Measurements from ENCODE around the gene DNASE2B. TPM values are rescaled to one million over a fixed set of nuclear protein-coding genes. Genes with fewer than 3 reads are reported as not detected.

DNASE2B gene
- total RNA-seq, 1 experiment from 2014 or later, result not detected

DNA sequence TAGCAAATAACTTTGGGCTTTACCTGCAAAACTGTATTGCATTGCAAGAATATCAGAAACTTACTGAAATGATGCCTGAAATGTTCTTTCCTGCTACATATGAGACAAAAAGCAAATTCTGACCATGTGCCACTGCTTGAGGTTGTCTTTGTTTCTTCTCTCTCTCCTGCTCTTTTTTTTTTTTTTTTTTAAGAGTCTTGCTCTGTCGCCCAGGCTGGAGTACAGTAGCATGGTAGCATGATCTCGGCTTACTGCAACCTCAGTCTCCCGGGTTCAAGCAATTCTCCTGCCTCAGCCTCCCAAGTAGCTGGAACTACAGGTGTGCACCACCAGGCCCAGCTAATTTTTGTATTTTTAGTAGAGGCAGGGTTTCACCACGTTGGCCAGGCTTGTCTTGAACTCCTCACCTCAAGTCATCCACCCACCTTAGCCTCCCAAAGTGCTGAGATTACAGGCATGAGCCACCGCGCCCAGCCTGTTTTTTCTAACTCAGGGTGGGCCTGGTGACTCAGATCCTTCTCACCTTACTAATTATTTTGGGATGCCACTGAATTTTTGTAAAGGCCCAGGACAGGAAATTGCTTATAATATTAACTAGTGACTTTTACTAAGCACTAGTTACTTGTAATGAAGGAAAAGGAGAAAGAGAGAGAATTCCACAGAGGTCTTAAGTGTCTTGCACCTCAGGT is 35.9 kb downstream of the DNASE2B start:
- Histone ChIP-seq H3K9me2 (replicated peaks; ENCODE audit: low read length) (no peaks in the 10 kb centered on the region), H3F3A (ENCODE audit: low read length, unreplicated experiment) (no peaks in the 10 kb centered on the region), H3K4me2 (ENCODE audit: low read length) (peak overlapping the region; percentile 22; the same call in 1 of the 2 replicates), H3K79me2 (ENCODE audit: low read length) (no peaks in the 10 kb centered on the region), H3K9me3 (ENCODE audit: low read length) (no peaks in the 10 kb centered on the region), H3K9ac (ENCODE audit: low read length) (peak overlapping the region; percentile 60), H3K27me3 (ENCODE audit: low read length) (no peaks in the 10 kb centered on the region), H3K27ac (ENCODE audit: low read length) (peak overlapping the region; percentile 21; the same call in 1 of the 2 replicates), H2AFZ (ENCODE audit: low read length) (0 out of 2 replicates have a peak overlapping the region, but pooled peaks have one; percentile 20), H3K36me3 (ENCODE audit: low read depth, low read length) (no peaks in the 10 kb centered on the region), H3K4me1 (ENCODE audit: insufficient read depth, low read length) (peaks cover 22% of the 10 kb centered on the region), H3K4me3 (ENCODE audit: low read length) (no peak overlapping the region), H4K20me1 (ENCODE audit: low read length) (no peaks in the 10 kb centered on the region)
- CTCF ChIA-PET, result interaction anchor here (0.6 to 1.2 kb wide), 4 partner anchors 131 to 293 kb away, joined by 3 to 10 read pairs (median 4); no protein-coding TSS in a partner anchor
- intact Hi-C loops (cut with micrococcal nuclease), result loop anchor here (2.0 to 10.0 kb wide), 3 partner anchors 162 to 529 kb away; no protein-coding TSS in a partner anchor
- BruUV-seq (replicated peaks), result no TSS peak
- DNase-seq (peak; percentile 25), ATAC-seq (peak; percentile 45)
- TF ChIP-seq EZH2 (IDR thresholded peaks at IDR 0.05; ENCODE audit: low read length, unreplicated experiment), result no peak
- no peak for TF ChIP-seq EZH2phosphoT487 (IDR thresholded peaks at IDR 0.05; ENCODE audit: borderline replicate concordance, low read length)
- POLR2A ChIA-PET (ENCODE audit: unreplicated experiment), result interaction anchor here (0.6 kb wide), 2 partner anchors 27 to 40 kb away, joined by 3 to 4 read pairs; no protein-coding TSS in a partner anchor

GRCh38 chr1:84434801-84435549 is 36.7 kb downstream of the DNASE2B start:
- no peak overlapping the region for H3K27ac ChIP-seq (ENCODE audit: low read length)
- H3F3A ChIP-seq (ENCODE audit: low read length, unreplicated experiment), result no peaks in the 10 kb centered on the region
- no TSS peak for BruUV-seq (replicated peaks)
- ChIA-PET CTCF (interaction anchor here (0.7 kb wide), 1 partner anchor 142 kb away, joined by 10 read pairs; no protein-coding TSS in a partner anchor), POLR2A (ENCODE audit: unreplicated experiment) (interaction anchor here (0.6 kb wide), 1 partner anchor 27 kb away, joined by 3 read pairs; no protein-coding TSS in a partner anchor)
- no peaks in the 10 kb centered on the region for H3K9me2 ChIP-seq (replicated peaks; ENCODE audit: low read length)
- H3K4me1 ChIP-seq (ENCODE audit: insufficient read depth, low read length), result peaks cover 22% of the 10 kb centered on the region
- no peaks in the 10 kb centered on the region for H3K79me2 ChIP-seq (ENCODE audit: low read length)
- no peak overlapping the region for H3K9ac ChIP-seq (ENCODE audit: low read length)
- H3K36me3 ChIP-seq (ENCODE audit: low read depth, low read length), result no peaks in the 10 kb centered on the region
- intact Hi-C loops (cut with micrococcal nuclease), result loop anchor here (2.0 to 10.0 kb wide), 3 partner anchors 163 to 530 kb away; no protein-coding TSS in a partner anchor
- H2AFZ ChIP-seq (ENCODE audit: low read length), result 0 out of 2 replicates have a peak overlapping the region, but pooled peaks have one; percentile 22
- no peaks in the 10 kb centered on the region for H3K27me3 ChIP-seq (ENCODE audit: low read length)
- no peak for ATAC-seq
- H3K4me3 ChIP-seq (ENCODE audit: low read length), result no peak overlapping the region
- TF ChIP-seq, protein P1, sequence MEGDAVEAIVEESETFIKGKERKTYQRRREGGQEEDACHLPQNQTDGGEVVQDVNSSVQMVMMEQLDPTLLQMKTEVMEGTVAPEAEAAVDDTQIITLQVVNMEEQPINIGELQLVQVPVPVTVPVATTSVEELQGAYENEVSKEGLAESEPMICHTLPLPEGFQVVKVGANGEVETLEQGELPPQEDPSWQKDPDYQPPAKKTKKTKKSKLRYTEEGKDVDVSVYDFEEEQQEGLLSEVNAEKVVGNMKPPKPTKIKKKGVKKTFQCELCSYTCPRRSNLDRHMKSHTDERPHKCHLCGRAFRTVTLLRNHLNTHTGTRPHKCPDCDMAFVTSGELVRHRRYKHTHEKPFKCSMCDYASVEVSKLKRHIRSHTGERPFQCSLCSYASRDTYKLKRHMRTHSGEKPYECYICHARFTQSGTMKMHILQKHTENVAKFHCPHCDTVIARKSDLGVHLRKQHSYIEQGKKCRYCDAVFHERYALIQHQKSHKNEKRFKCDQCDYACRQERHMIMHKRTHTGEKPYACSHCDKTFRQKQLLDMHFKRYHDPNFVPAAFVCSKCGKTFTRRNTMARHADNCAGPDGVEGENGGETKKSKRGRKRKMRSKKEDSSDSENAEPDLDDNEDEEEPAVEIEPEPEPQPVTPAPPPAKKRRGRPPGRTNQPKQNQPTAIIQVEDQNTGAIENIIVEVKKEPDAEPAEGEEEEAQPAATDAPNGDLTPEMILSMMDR (conservative IDR thresholded peaks at IDR 0.05; ENCODE audit: low read depth, low read length), result no peak
- no peak for TF ChIP-seq EZH2phosphoT487 (IDR thresholded peaks at IDR 0.05; ENCODE audit: borderline replicate concordance, low read length)
- H4K20me1 ChIP-seq (ENCODE audit: low read length), result no peaks in the 10 kb centered on the region
- no peaks in the 10 kb centered on the region for H3K9me3 ChIP-seq (ENCODE audit: low read length)
- no peak overlapping the region for H3K4me2 ChIP-seq (ENCODE audit: low read length)
- DNase-seq, result no peak

DNA sequence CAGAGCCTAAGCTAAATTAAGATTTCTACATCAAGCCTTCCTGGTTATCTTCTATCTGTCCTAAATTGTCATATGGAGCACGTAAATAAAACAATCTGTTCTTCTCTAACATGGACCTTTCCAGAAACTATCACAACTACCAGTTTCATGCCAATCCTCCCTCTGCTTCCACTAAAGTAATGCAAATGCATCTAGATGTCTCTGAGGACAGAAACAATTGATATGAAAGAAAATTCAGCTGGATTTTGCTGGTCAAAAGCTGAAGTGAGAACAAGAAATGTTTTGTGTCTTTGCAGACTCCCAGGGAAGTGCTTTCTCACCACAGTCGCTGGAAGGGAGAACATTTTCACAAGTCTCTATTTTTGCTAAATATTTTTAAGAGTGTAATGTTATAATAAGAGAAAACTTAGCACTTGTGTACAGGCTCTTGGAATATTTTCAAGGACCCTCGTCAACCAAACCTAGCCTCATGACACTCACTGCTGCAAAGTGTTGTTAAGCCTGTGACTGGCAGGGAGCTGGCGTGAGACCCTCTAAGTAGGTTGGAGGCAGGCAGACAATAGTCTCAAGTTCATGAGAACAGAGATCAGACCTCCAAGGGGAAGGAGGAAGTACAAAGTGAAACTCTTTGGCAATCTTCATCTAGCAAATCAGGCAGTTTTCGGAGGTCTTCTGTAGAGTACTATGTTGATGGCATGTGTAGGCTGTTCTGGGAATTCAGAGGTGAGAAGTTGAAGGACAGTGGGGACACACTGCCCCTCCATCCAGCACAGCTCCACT is 38.8 kb downstream of the DNASE2B start:
- ChIA-PET CTCF (interaction anchor here (0.6 kb wide), 1 partner anchor 18 kb away, joined by 3 read pairs; no protein-coding TSS in a partner anchor), POLR2A (ENCODE audit: unreplicated experiment) (no interaction called here)
- Histone ChIP-seq H3K9me3 (ENCODE audit: low read length) (no peaks in the 10 kb centered on the region), H3K4me1 (ENCODE audit: insufficient read depth, low read length) (peaks cover 22% of the 10 kb centered on the region), H3K9me2 (replicated peaks; ENCODE audit: low read length) (no peaks in the 10 kb centered on the region), H2AFZ (ENCODE audit: low read length) (no peak overlapping the region), H3K4me2 (ENCODE audit: low read length) (no peak overlapping the region), H4K20me1 (ENCODE audit: low read length) (no peaks in the 10 kb centered on the region), H3K79me2 (ENCODE audit: low read length) (no peaks in the 10 kb centered on the region), H3F3A (ENCODE audit: low read length, unreplicated experiment) (no peaks in the 10 kb centered on the region), H3K4me3 (ENCODE audit: low read length) (no peak overlapping the region), H3K9ac (ENCODE audit: low read length) (no peak overlapping the region), H3K27ac (ENCODE audit: low read length) (no peak overlapping the region), H3K36me3 (ENCODE audit: low read depth, low read length) (no peaks in the 10 kb centered on the region), H3K27me3 (ENCODE audit: low read length) (no peaks in the 10 kb centered on the region)
- BruUV-seq (replicated peaks), result no TSS peak
- ATAC-seq (no peak), DNase-seq (no peak)
- TF ChIP-seq EZH2phosphoT487 (IDR thresholded peaks at IDR 0.05; ENCODE audit: borderline replicate concordance, low read length), result no peak
- no peak for TF ChIP-seq EZH2 (IDR thresholded peaks at IDR 0.05; ENCODE audit: low read length, unreplicated experiment)
- TF ChIP-seq, protein P1 (conservative IDR thresholded peaks at IDR 0.05; ENCODE audit: low read depth, low read length), result no peak
- intact Hi-C loops (cut with micrococcal nuclease), result loop anchor here (10.0 kb wide), 1 partner anchor 532 kb away; no protein-coding TSS in a partner anchor
